ENCODE data around the gene ZNF575. TPM values are rescaled to one million over a fixed set of nuclear protein-coding genes. Genes with fewer than 3 reads are reported as not detected.
A peak's percentile ranks its signal among the peaks of the same experiment; 100 is the strongest.

ZNF575 gene
- total RNA-seq, 1 donor from 2014 or later, result 4.1 TPM

DNA sequence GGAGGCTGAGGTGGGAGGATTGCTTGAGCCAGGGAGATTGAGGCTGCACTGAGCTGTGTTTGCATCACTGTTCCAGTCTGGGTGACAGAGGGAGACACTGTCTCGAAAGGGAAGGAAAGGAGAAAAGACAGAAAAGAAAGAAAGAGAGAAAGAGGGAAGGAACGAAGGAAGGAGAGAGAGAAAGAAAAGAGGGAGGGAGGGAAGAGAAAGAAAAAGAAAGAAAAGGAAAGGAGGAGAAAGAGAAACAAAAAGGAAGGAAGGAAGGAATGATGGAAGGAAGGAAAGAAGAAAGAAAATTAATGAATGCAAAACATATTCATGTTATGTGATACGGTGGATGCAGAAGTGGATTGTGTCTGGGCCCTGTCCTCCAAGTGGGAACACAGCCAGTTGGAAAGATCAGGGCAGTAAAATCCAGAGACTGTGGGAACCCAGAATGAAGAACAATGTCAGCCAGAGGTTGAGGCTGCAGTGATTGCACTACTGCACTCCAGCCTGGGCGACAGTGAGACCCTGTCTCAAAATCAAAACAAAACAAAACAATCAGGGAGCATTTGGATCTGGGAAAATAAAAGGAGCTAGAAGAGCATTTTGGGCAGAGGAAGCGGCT lies 34.6 kb upstream of the ZNF575 start:
- H3K27ac Mint-ChIP-seq (ENCODE audit: unreplicated experiment), result no peak overlapping the region
- peaks cover 17% of the 10 kb centered on the region for H3K36me3 Mint-ChIP-seq (ENCODE audit: low read depth)
- no peaks in the 10 kb centered on the region for H3K9me3 Mint-ChIP-seq (ENCODE audit: low read depth)
- no peak for DNase-seq (ENCODE audit: low spot score)
- H3K27me3 Mint-ChIP-seq (ENCODE audit: low read depth), result no peaks in the 10 kb centered on the region
- peaks cover 6% of the 10 kb centered on the region for H3K4me1 Mint-ChIP-seq (ENCODE audit: low read depth)
- H3K4me3 Mint-ChIP-seq (ENCODE audit: unreplicated experiment), result no peak overlapping the region
- TF ChIP-seq, protein P1, sequence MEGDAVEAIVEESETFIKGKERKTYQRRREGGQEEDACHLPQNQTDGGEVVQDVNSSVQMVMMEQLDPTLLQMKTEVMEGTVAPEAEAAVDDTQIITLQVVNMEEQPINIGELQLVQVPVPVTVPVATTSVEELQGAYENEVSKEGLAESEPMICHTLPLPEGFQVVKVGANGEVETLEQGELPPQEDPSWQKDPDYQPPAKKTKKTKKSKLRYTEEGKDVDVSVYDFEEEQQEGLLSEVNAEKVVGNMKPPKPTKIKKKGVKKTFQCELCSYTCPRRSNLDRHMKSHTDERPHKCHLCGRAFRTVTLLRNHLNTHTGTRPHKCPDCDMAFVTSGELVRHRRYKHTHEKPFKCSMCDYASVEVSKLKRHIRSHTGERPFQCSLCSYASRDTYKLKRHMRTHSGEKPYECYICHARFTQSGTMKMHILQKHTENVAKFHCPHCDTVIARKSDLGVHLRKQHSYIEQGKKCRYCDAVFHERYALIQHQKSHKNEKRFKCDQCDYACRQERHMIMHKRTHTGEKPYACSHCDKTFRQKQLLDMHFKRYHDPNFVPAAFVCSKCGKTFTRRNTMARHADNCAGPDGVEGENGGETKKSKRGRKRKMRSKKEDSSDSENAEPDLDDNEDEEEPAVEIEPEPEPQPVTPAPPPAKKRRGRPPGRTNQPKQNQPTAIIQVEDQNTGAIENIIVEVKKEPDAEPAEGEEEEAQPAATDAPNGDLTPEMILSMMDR (IDR thresholded peaks at IDR 0.05), result no peak

DNA sequence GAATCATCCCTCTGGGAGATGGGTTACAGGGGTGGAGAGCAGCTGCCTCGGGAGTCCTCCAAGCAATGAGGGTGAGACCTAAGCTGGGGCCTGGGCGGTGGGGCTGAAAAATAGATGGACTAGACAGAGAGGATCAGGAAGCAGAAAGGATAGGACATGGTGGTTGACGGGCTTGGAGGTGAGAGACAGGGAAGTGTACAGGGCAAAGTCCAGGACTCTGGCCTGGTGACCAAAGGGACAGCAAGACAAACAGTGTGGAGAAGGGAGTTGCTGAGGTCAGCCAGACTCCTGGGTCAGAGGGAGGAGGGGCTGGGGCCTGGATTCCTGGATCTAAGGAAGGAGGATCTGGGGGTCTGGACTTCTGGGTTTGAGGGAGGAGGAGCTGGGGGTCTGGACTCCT lies 33.9 kb upstream of the ZNF575 start:
- peaks cover 10% of the 10 kb centered on the region for H3K4me1 Mint-ChIP-seq (ENCODE audit: low read depth)
- H3K36me3 Mint-ChIP-seq (ENCODE audit: low read depth), result peaks cover 17% of the 10 kb centered on the region
- no peak for DNase-seq (ENCODE audit: low spot score)
- no peaks in the 10 kb centered on the region for H3K27me3 Mint-ChIP-seq (ENCODE audit: low read depth)
- H3K9me3 Mint-ChIP-seq (ENCODE audit: low read depth), result no peaks in the 10 kb centered on the region
- TF ChIP-seq, protein P1 (IDR thresholded peaks at IDR 0.05), result no peak
- H3K4me3 Mint-ChIP-seq (ENCODE audit: unreplicated experiment), result no peak overlapping the region
- H3K27ac Mint-ChIP-seq (ENCODE audit: unreplicated experiment), result no peak overlapping the region

DNA sequence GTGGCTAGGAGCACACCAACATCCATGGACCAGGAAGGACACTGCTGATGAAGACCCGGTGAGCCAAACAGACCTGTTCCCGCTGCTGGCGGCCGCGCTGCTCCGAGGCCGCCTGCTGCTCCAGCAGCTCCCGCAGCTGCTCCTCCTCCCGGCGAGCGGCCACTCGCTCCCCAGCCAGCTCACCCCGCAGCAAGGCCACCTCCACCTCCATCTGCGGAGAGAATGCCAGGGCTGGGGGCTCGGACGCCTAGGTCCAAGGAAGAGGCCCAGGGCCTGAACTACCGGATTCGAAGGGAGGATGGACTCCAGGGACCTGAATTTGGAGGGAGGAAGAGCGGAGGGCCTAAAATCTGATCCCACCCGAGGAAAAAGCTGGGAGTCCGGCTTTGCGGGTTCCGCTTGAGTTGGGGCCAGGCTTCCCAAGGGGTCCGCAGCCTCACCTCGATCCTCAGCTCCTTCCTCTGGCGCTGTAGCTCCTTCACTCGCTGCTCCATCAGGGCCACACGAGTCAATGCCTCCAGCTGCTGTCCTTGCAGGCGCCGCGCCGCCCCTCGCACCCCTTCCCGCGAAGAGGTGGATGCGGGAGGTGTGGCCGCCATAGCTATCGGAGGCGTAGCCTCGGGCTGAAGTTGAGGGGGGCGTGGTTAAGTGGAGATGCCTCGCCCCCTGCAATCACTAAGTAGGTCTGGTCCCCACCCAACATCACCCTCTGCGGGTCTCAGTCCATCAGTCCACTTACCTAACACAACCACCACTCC lies 31.1 kb upstream of the ZNF575 start:
- H3K27me3 Mint-ChIP-seq (ENCODE audit: low read depth), result no peaks in the 10 kb centered on the region
- no peak overlapping the region for H3K4me3 Mint-ChIP-seq (ENCODE audit: unreplicated experiment)
- H3K9me3 Mint-ChIP-seq (ENCODE audit: low read depth), result no peaks in the 10 kb centered on the region
- H3K4me1 Mint-ChIP-seq (ENCODE audit: low read depth), result peaks cover 14% of the 10 kb centered on the region
- H3K27ac Mint-ChIP-seq (ENCODE audit: unreplicated experiment), result no peak overlapping the region
- DNase-seq (ENCODE audit: low spot score), result no peak
- TF ChIP-seq, protein P1 (IDR thresholded peaks at IDR 0.05), result no peak
- peaks cover 12% of the 10 kb centered on the region for H3K36me3 Mint-ChIP-seq (ENCODE audit: low read depth)

DNA sequence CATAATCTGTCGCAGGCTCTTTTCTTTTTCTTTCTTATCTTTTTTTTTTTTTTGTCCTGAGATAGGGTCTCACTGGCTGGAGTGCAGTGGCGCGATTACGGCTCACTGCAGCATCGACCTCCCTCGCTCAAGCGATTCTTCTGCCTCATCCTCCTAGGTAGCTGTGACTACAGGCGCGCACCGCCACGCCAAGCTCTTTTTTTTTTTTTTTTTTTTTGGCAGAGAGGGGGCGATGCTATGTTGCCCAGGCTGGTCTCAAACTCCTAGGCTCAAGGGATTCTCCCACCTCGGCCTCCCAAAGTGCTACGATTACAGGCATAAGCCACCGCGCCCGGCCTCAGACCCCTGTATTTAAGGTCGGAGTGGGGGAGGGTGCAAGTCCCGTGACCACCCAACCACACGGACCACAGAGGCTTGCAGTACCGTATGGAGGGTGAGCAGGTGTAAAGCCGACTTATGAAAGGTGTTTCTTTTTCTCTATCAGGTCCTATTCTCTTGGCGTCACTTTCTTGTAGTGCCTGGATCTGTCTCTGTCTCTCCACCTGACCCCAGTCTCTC lies 30.5 kb upstream of the ZNF575 start:
- no peaks in the 10 kb centered on the region for H3K9me3 Mint-ChIP-seq (ENCODE audit: low read depth)
- no peaks in the 10 kb centered on the region for H3K27me3 Mint-ChIP-seq (ENCODE audit: low read depth)
- DNase-seq (ENCODE audit: low spot score), result no peak
- TF ChIP-seq, protein P1 (IDR thresholded peaks at IDR 0.05), result no peak
- peaks cover 14% of the 10 kb centered on the region for H3K4me1 Mint-ChIP-seq (ENCODE audit: low read depth)
- H3K27ac Mint-ChIP-seq (ENCODE audit: unreplicated experiment), result no peak overlapping the region
- no peak overlapping the region for H3K4me3 Mint-ChIP-seq (ENCODE audit: unreplicated experiment)
- H3K36me3 Mint-ChIP-seq (ENCODE audit: low read depth), result peaks cover 11% of the 10 kb centered on the region

DNA sequence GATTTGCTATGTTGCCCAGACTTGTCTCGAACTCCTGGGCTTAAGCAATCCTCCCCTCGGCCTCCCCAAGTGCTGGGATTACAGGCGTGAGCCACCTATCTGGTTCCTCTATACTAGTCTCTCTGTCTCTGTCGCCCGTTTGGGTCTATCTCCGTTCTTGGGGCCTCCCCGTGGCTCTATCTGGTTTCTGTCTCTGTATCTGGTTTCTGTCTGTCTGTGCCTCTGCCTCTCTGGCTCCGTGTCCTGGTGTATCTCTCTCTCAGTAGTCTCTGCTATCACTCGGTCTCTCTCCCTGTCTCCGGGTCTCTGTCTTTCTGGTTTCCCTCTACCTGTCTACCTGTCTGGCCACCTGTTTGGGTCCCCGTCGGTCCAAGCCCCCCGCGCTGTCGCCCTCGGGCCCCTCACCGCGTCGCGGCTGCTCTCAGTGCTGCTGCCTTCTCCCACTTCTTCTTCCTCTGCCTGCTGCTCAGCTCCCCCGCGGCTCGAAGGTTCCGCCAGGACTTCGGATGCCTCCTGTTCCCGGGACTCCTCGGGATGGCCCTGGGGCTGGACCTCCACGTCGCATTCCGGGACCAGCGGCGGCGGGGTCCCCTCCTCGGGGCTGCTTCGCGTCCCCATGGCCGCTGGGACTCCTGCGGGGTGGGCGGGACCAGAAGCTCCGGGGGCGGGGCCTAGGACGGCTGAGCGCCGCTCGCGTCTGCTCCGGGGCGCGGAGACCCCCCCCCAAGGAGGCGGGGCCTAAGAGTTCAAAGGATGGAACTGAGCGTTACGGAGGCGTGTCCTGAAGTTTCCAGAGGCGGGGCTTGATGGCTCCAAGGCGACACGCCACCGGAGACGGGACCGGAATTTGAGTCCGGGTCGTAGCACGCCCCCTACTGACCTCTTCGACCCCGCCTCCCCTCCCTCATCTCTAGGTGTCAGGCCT lies 29.2 kb upstream of the ZNF575 start:
- DNase-seq (ENCODE audit: low spot score), result peak; percentile 95
- Mint-ChIP-seq H3K9me3 (ENCODE audit: low read depth) (no peaks in the 10 kb centered on the region), H3K4me3 (ENCODE audit: unreplicated experiment) (peak overlapping the region; percentile 94), H3K27me3 (ENCODE audit: low read depth) (no peaks in the 10 kb centered on the region), H3K27ac (ENCODE audit: unreplicated experiment) (peak overlapping the region; percentile 91), H3K36me3 (ENCODE audit: low read depth) (peaks cover 16% of the 10 kb centered on the region), H3K4me1 (ENCODE audit: low read depth) (peaks cover 14% of the 10 kb centered on the region)
- TF ChIP-seq, protein P1 (IDR thresholded peaks at IDR 0.05), result peak; percentile 46
